GDM1 (cell line): Measurements from ENCODE around the gene PPP1R13L.
"Not testable (repeated sequence)": the region's sequence is repeated elsewhere in the genome, so short reads cannot be mapped to it uniquely, and the experiment has no call there.

ENCODE experiments used
- DNase-seq: peaks from one replicate; lab custom pipeline; 2025; lab: John Stamatoyannopoulos, UW

PPP1R13L gene

DNA sequence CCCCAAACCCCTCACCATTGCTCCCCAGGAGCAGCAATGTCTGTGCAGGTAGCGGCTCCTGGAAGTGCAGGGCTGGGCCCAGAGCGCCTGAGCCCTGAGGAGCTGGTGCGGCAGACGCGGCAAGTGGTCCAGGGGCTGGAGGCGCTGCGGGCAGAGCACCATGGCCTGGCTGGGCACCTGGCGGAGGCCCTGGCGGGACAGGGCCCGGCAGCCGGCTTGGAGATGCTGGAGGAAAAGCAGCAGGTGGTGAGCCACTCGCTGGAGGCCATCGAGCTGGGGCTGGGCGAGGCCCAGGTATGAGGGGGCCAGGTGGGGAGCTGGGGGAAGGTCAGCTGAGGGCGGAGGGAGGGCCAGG is 59.4 kb downstream of the PPP1R13L start:
- DNase-seq: no peak

DNA sequence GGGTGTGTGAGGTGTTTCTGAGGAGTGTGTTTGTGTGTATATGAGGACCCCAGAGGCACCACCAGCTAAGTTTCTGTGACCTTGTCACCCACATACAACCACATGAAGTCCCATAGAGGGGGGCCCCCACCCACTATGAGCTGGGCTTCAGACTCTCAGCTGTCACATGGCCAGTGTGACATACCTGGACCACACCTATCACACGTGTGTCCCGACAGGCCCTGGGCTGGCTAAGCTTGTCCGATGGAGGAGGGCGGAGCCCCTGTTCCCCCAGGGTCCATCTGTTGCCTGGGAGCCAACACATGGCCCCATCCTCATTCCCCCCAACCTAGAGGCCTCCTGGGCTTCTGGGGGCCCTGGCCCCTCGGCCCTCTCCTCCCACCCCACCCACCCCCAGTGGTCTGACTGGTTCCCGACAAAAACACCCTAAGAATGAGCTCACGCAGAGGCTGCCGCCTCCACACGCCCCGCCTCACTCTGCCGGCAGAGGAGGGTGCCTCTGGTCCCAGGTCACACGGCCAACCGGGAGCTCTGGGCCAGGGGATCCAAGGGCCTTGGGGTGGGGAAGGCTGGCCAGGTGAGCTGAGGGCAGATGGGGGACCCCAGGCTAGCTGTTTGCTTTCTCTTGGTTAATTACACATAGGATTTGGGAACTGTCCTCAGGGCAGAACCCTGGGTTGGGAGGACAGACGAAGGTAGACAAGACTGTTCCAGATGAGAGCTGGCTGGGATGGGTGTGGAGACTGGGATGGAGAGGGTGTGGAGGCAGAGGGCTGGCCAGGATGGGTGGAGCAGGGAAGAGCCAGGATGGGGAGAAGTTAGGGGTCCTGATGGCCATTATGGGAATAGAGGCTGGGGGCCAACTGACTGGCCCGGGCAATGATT is 60.0 kb downstream of the PPP1R13L start:
- no peak for DNase-seq

GRCh38 chr19:45342911-45343310 is 62.0 kb downstream of the PPP1R13L start:
- DNase-seq: no peak

DNA sequence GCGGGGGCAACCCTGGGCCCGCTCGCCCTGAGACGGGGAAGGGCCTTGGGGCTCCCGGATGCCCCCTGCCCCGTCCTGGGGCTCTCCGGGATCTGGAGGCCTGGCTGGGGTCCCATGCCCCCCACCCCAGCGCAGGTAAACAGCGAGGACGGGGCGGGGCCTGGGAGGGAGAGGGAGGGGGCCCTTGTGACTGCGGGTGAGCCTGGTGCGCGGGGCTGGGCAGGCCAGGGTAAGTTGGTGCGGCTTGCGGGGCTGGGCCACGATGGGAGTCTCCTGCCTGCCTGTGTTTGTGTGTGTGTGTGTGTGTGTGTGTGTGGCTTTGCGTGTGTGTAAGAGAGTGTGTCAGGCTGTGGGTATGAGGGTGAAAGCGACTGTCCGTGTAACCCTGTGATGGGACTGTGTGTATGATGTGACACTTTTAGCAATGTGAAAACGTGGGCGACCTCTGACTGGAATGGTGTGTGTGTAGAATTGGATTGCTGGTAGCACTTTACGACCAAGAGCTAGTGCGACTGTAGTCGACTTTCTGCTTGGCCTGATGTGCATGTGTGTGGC is 63.9 kb downstream of the PPP1R13L start:
- DNase-seq: no peak

DNA sequence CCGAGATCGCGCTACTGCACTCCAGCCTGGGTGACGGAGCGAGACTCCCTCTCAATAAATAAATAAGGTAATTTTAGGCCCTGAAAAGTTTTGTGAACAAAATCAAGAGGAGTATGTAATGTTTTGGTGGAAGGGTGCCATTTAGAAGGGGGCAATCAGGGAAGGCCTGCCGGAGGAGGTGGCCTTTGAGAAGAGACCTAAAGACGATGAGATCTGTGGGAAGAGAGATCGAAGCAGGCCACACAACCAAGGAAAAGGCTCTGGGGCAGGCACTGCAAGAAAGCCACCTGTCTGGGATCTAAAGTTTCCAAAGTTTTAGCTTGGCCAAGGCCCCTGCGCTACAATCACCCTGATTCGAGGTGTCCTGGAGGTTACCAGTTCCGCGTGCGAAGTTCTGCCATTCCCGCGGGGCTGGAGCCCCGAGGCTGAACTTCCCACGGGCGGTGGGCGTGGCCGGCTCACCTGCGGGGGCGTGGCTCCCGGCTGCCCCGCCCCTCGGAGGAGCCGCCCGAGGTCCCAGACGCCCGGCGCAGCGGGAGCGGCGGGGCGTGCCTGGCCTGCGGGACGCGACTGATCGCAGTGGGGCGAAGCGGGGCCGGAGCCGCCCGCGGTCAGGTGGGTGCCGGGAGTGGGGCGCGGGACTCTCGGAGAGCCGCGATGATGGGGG is 64.5 kb downstream of the PPP1R13L start, which contains the start of gene KLC3:
KLC3 (plus strand) TSS at position 519 of the 667 bp plus-strand sequence. CDS start 4,792 bp downstream, outside the sequence.
- DNase-seq: no peak

GRCh38 chr19:45339629-45340028 is 65.2 kb downstream of the PPP1R13L start:
- no peak for DNase-seq

DNA sequence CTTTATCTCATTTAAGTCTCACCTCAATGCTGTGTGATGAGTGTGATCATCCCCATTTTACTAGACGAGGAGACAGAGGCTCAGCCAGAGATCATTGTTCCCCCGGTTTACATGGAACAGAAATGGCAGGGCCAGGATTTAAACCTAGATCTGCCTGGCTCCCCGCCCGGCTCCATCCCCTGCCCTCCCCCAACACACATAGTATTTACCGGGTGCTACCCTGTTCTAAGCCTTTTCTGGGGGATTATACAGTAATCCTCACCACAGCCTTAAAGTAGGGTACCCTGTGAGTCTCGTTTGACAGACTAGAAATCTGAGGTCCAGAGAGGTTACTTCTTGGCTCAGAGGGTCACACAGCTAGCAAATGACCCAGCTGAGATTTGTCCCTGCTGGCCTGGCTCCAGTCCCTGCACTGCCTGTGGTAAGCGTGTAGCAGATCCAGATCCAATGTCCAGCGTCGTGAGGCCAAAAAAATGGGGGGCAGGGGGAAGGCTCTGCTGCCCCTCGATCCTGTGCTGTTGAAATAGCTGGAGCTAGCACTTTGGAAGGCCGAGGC is 68.1 kb downstream of the PPP1R13L start:
- DNase-seq: no peak

DNA sequence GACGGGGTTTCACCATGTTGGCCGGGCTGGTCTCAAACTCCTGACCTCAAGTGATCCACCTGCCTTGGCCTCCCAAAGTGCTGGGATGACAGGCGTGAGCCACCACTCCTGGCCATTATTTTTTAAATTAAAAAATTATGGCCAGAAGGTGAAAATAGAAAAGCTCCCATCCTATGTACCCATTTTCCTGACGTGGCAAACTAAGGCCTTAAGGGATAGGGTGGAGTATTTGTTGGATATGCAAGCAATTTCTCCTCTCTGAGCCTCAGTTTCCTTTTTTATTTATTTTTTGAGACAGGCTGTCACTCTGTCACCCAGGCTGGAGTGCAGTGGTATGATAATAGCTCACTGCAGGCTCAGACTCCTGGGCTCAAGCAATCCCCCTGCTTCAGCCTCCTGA is 70.0 kb downstream of the PPP1R13L start:
- DNase-seq: not testable (repeated sequence)

- no peak for DNase-seq
Measured at GRCh38 chr19:45333609-45334303, 71.1 kb downstream of the PPP1R13L start.

- DNase-seq: no peak
Measured at GRCh38 chr19:45331411-45331810, 73.5 kb downstream of the PPP1R13L start.
